ENCODE data around the gene GGCX.

GGCX gene

GRCh38 chr2:85580206-85580605 is 18.9 kb upstream of the GGCX start:
- CTCF ChIA-PET = no interaction called here
- no peak for DNase-seq (ENCODE audit: extremely low spot score)
- POLR2A ChIA-PET = interaction anchor here (1.0 to 2.0 kb wide), 4 partner anchors 14 to 31 kb away, joined by 3 to 6 read pairs (median 4); partner anchors contain the start of genes C2orf68 and GGCX
- no peak for TF ChIP-seq HDGF (IDR thresholded peaks at IDR 0.05; ENCODE audit: borderline replicate concordance)
- TF ChIP-seq FOXK2 (IDR thresholded peaks at IDR 0.05) = no peak
- no peak for TF ChIP-seq SUZ12 (IDR thresholded peaks at IDR 0.05)
- no peak for TF ChIP-seq ZNF384 (IDR thresholded peaks at IDR 0.05)
- TF ChIP-seq ELF4 (IDR thresholded peaks at IDR 0.05) = no peak
- no peak for TF ChIP-seq ARNT (IDR thresholded peaks at IDR 0.05)
- TF ChIP-seq, protein P1, sequence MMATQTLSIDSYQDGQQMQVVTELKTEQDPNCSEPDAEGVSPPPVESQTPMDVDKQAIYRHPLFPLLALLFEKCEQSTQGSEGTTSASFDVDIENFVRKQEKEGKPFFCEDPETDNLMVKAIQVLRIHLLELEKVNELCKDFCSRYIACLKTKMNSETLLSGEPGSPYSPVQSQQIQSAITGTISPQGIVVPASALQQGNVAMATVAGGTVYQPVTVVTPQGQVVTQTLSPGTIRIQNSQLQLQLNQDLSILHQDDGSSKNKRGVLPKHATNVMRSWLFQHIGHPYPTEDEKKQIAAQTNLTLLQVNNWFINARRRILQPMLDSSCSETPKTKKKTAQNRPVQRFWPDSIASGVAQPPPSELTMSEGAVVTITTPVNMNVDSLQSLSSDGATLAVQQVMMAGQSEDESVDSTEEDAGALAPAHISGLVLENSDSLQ (IDR thresholded peaks at IDR 0.05) = no peak
- no peak for TF ChIP-seq LEF1 (IDR thresholded peaks at IDR 0.05; ENCODE audit: borderline replicate concordance)
- no peak for TF ChIP-seq BHLHE40 (IDR thresholded peaks at IDR 0.05; ENCODE audit: borderline replicate concordance)
- TF ChIP-seq L3MBTL2 (conservative IDR thresholded peaks at IDR 0.05) = no peak
- TF ChIP-seq FOXA1 (IDR thresholded peaks at IDR 0.05) = no peak
- TF ChIP-seq SP1 (IDR thresholded peaks at IDR 0.05) = no peak
- TF ChIP-seq CTBP1 (IDR thresholded peaks at IDR 0.05; ENCODE audit: borderline replicate concordance) = no peak
- TF ChIP-seq NFRKB (IDR thresholded peaks at IDR 0.05) = no peak
- TF ChIP-seq FOXM1 (IDR thresholded peaks at IDR 0.05; ENCODE audit: borderline replicate concordance) = no peak
- no peak for TF ChIP-seq TARDBP (IDR thresholded peaks at IDR 0.05)

DNA sequence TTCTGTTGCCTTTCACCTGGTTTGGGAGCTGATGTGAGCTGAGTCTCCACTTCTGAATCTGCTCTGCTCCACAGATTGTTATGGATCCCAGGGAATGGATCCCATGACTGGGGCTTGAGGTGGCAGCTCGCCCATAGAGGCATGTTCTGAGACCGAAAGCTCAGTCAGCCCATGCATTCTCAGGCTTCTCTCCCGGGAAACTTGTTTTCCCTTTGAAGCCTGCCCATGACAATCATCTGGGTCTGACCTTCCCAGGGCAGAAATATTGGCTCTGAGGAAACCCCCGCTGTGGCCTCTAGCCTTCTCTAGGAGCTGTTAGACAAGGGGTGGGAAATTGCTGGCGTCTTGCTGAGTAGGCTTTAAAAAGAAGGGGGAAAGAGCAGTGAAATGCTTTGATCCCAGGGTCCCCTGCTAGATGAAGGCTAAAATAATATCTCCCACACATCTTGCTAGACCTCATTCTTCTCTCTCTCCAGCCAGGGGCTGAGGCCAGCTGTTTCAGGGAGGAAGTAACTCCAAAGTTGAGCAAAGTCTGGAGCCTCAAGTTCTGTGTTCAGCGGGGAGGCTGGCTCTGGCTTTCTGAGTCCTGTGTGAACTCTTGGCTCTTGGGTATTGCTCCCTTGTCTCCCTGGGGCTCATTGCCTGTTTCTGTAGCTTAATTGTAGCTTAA is 18.1 kb upstream of the GGCX start:
- no peak for DNase-seq (ENCODE audit: extremely low spot score)
- ChIA-PET CTCF (interaction anchor here (1.1 kb wide), 1 partner anchor 20 kb away, joined by 3 read pairs; no protein-coding TSS in a partner anchor), POLR2A (interaction anchor here (1.0 to 2.0 kb wide), 6 partner anchors 13 to 32 kb away, joined by 3 to 6 read pairs (median 4); partner anchors contain the start of genes C2orf68, GGCX and RNF181)
- TF ChIP-seq L3MBTL2 (conservative IDR thresholded peaks at IDR 0.05) = no peak
- TF ChIP-seq ELF4 (IDR thresholded peaks at IDR 0.05) = no peak
- no peak for TF ChIP-seq CTBP1 (IDR thresholded peaks at IDR 0.05; ENCODE audit: borderline replicate concordance)
- no peak for TF ChIP-seq FOXM1 (IDR thresholded peaks at IDR 0.05; ENCODE audit: borderline replicate concordance)
- TF ChIP-seq LEF1 (IDR thresholded peaks at IDR 0.05; ENCODE audit: borderline replicate concordance) = no peak
- TF ChIP-seq, protein P1 (IDR thresholded peaks at IDR 0.05) = no peak
- no peak for TF ChIP-seq FOXA1 (IDR thresholded peaks at IDR 0.05)
- TF ChIP-seq SUZ12 (IDR thresholded peaks at IDR 0.05) = no peak
- no peak for TF ChIP-seq BHLHE40 (IDR thresholded peaks at IDR 0.05; ENCODE audit: borderline replicate concordance)

- DNase-seq (ENCODE audit: extremely low spot score) = no peak
- ChIA-PET POLR2A (interaction anchor here (0.6 to 3.0 kb wide), 10 partner anchors 14 to 137 kb away, joined by 3 to 14 read pairs (median 4); partner anchors contain the start of genes C2orf68 and RNF181), CTCF (interaction anchor here (0.6 to 1.1 kb wide), 2 partner anchors 21 to 27 kb away, joined by 3 read pairs; no protein-coding TSS in a partner anchor)
- TF ChIP-seq ZNF384 (IDR thresholded peaks at IDR 0.05) = no peak
- TF ChIP-seq TARDBP (IDR thresholded peaks at IDR 0.05) = no peak
Measured at GRCh38 chr2:85578243-85579180, 17.2 kb upstream of the GGCX start.

DNA sequence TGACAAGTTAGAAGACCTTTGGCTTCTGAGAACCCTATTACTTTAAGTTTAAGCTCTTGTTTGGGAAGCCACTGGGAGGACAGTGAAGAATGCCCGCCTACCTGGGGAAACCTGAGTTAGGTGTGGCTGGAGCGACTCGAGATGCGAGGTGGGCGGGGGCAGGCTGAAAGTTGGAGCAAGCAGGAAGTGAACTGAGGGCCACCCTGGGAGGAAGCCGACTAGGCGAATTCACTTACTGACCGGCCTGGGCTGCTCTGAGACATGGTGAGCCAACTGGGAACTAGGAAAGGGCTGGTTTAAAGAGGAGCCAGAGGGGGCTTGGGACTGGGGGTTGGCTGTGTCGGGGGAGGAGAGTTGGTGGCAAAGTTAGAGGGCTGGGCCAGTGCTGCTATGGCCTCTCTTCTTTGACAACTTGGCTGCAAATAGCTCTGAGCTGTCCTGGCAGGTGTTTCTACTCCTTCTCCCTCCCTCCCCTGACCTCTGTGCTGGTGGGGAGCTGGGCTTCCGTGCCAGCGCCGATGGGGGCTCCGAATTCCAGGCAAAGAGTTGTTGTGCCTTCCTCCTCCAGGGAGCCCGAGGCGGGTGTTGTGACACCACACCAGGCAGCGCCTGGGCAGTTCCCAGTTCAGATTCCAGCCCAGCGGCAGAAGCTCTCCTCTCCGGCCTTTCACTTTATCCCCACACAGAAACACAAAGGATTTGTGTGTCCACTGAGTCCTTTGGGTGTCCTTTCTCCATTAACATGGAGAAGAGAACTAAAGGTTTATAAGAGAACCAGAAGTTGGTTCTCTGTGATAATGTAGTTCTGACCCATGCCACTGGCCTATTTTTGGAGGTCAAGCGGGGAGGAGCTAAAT is 16.3 kb upstream of the GGCX start, which contains the start of gene VAMP8:
Gene VAMP8, plus strand, starts transcription at position 201 of the 857 bp plus-strand sequence. Its CDS starts 61 bp downstream, at position 262.
- DNase-seq (ENCODE audit: extremely low spot score) = no peak
- POLR2A ChIA-PET = interaction anchor here (0.6 to 3.0 kb wide), 7 partner anchors 17 to 159 kb away, joined by 3 to 14 read pairs (median 4); partner anchors contain the start of genes C2orf68 and RNF181

GRCh38 chr2:85577063-85577385 is 15.7 kb upstream of the GGCX start:
- TF ChIP-seq FOXM1 (IDR thresholded peaks at IDR 0.05; ENCODE audit: borderline replicate concordance) (no peak), ARNT (IDR thresholded peaks at IDR 0.05) (no peak), BHLHE40 (IDR thresholded peaks at IDR 0.05; ENCODE audit: borderline replicate concordance) (no peak), FOXA1 (IDR thresholded peaks at IDR 0.05) (no peak), ZNF384 (IDR thresholded peaks at IDR 0.05) (no peak), LEF1 (IDR thresholded peaks at IDR 0.05; ENCODE audit: borderline replicate concordance) (no peak), HDGF (IDR thresholded peaks at IDR 0.05; ENCODE audit: borderline replicate concordance) (no peak), FOXK2 (IDR thresholded peaks at IDR 0.05) (no peak), L3MBTL2 (conservative IDR thresholded peaks at IDR 0.05) (no peak), SUZ12 (IDR thresholded peaks at IDR 0.05) (no peak), SP1 (IDR thresholded peaks at IDR 0.05) (no peak), CTBP1 (IDR thresholded peaks at IDR 0.05; ENCODE audit: borderline replicate concordance) (no peak), ELF4 (IDR thresholded peaks at IDR 0.05) (no peak)
- TF ChIP-seq, protein P1 (IDR thresholded peaks at IDR 0.05) = no peak
- CTCF ChIA-PET = interaction anchor here (0.6 kb wide), 1 partner anchor 37 kb away, joined by 4 read pairs; no protein-coding TSS in a partner anchor
- DNase-seq (ENCODE audit: extremely low spot score) = no peak
- POLR2A ChIA-PET = interaction anchor here (1.2 to 3.0 kb wide), 2 partner anchors 18 to 158 kb away, joined by 4 to 14 read pairs; partner anchors contain the start of gene RNF181

More for the DNA sequence above, 16.3 kb upstream of the GGCX start, which contains the start of gene VAMP8:
- CTCF ChIA-PET = interaction anchor here (0.6 kb wide), 2 partner anchors 26 to 36 kb away, joined by 3 to 4 read pairs; no protein-coding TSS in a partner anchor
- TF ChIP-seq, protein P1 (IDR thresholded peaks at IDR 0.05) = no peak
- TF ChIP-seq FOXM1 (IDR thresholded peaks at IDR 0.05; ENCODE audit: borderline replicate concordance) (no peak), FOXK2 (IDR thresholded peaks at IDR 0.05) (no peak), L3MBTL2 (conservative IDR thresholded peaks at IDR 0.05) (no peak)

Data from HEK293T (cell line).